HCT116 (cell line): ENCODE data around the gene SORCS2. TPM values are rescaled to one million over a fixed set of nuclear protein-coding genes. Genes with fewer than 3 reads are reported as not detected.

Experiments used
- ATAC-seq: fragments of 200-7000 bp; cut with Tn5 transposase; 2 replicates; pipeline ENCODE4 v1.9.1; 2020; ENCODE audit warnings: mild to moderate bottlenecking, moderate library complexity
- BruUV-seq: library from RNA; stranded (reverse); fragments of 400-500 nt; replicated peaks from 2 replicates; lab custom pipeline; 2021; lab: Mats Ljungman, UMichigan
- CTCF ChIA-PET: fragments of 300-600 bp; sonication (Branson Sonifier 250); formaldehyde crosslinking; loops from one replicate; lab custom pipeline; 2021; ENCODE audit warnings: antibody characterized with exemption; lab: Charles Lee
- POLR2A ChIA-PET: fragments of 300-600, 350-600 bp; sonication (Branson Sonifier 250); formaldehyde crosslinking; loops from one replicate; lab custom pipeline; 2021; ENCODE audit warnings: antibody characterized with exemption; lab: Charles Lee
- RAD21 ChIA-PET, 2 experiments: fragments of 300-600 bp; sonication (Branson Sonifier 250); formaldehyde crosslinking; loops; one replicate each; lab custom pipeline; 2023; ENCODE audit warnings: low total read pairs in 2 of 2; ENCODE audit not compliant: uncharacterized antibody in 2 of 2, unreplicated experiment in 2 of 2, low non-redundant PET in 1 of 2; lab: Charles Lee
- DNase-seq: peaks from one replicate; pipeline ENCODE4 v3.0.0-alpha.2; 2010; ENCODE audit warnings: low read depth, low spot score
- H2AFZ ChIP-seq: fragments of 200-600 bp; shearing (Covaris generic), sonication (generic); 2 replicates; pipeline ENCODE4 v1.6.1; 2017; ENCODE audit warnings: low read depth, mixed run types, mixed read lengths, antibody characterized with exemption, low read length; ENCODE audit not compliant: poor library complexity, severe bottlenecking
- H3K27ac ChIP-seq: 2 replicates; pipeline ENCODE4 v1.5.1; 2012; ENCODE audit warnings: low read depth, low read length
- H3K27me3 ChIP-seq: fragments of 200-600 bp; sonication (generic); 2 replicates; pipeline ENCODE4 v1.6.1; 2016; ENCODE audit warnings: mixed run types, low read length, mixed read lengths; ENCODE audit not compliant: insufficient read depth
- H3K36me3 ChIP-seq, 2 experiments: fragments of 200-500 bp in 1 of 2; fragments of 200-600 bp in 1 of 2; sonication (Bioruptor generic) in 1 of 2; sonication (generic) in 1 of 2; 2 replicates each; pipeline versions ENCODE4 v1.5.1 to v1.6.1; 2014 to 2016; ENCODE audit warnings: low read length in 2 of 2, inconsistent platforms in 1 of 2, mixed read lengths in 1 of 2, mixed run types in 1 of 2; ENCODE audit not compliant: insufficient read depth in 2 of 2, control insufficient read depth in 1 of 2
- H3K4me1 ChIP-seq, 2 experiments: fragments of 200-600 bp in 1 of 2; sonication (generic) in 1 of 2; 2 replicates each; pipeline versions ENCODE4 v1.5.1 to v1.6.1; 2012 to 2017; ENCODE audit warnings: low read length in 2 of 2, inconsistent platforms in 1 of 2, mild to moderate bottlenecking in 1 of 2, mixed read lengths in 1 of 2, mixed run types in 1 of 2, moderate library complexity in 1 of 2; ENCODE audit not compliant: insufficient read depth in 2 of 2, control insufficient read depth in 1 of 2
- H3K4me2 ChIP-seq: fragments of 200-600 bp; sonication (generic); 2 replicates; pipeline ENCODE4 v1.6.1; 2017; ENCODE audit warnings: mixed run types, low read length, mixed read lengths
- H3K4me3 ChIP-seq, 2 experiments: fragments of 200-600 bp in 1 of 2; sonication (generic) in 1 of 2; replicated peaks in 1 of 2; 2 replicates each; pipeline ENCODE4 v1.5.1; 2011 to 2016; ENCODE audit warnings: low read length in 2 of 2, control low read depth in 1 of 2, low read depth in 1 of 2, mild to moderate bottlenecking in 1 of 2, mixed read lengths in 1 of 2, mixed run types in 1 of 2
- H3K79me2 ChIP-seq: fragments of 200-600 bp; sonication (generic); 2 replicates; pipeline ENCODE4 v1.6.1; 2017; ENCODE audit warnings: mild to moderate bottlenecking, mixed run types, low read length, moderate library complexity, mixed read lengths; ENCODE audit not compliant: insufficient read depth
- H3K9ac ChIP-seq: fragments of 200-600 bp; sonication (generic); 2 replicates; pipeline ENCODE4 v1.6.1; 2016; ENCODE audit warnings: low read length, mixed read lengths
- H3K9me2 ChIP-seq: fragments of 200-600 bp; sonication (generic), shearing (Covaris generic); 2 replicates; pipeline ENCODE4 v1.6.1; 2017; ENCODE audit warnings: mixed run types, mild to moderate bottlenecking, moderate library complexity; ENCODE audit not compliant: insufficient read depth
- H3K9me3 ChIP-seq, 2 experiments: fragments of 200-500 bp in 1 of 2; fragments of 200-600 bp in 1 of 2; sonication (Bioruptor generic) in 1 of 2; sonication (generic) in 1 of 2; 2 replicates each; pipeline ENCODE4 v1.6.1; 2014 to 2017; ENCODE audit warnings: low read length in 2 of 2, mixed read lengths in 2 of 2, inconsistent platforms in 1 of 2, low read depth in 1 of 2, mild to moderate bottlenecking in 1 of 2, mixed run types in 1 of 2, moderate library complexity in 1 of 2; ENCODE audit not compliant: control insufficient read depth in 1 of 2, insufficient read depth in 1 of 2
- H4K20me1 ChIP-seq: fragments of 200-600 bp; sonication (generic), shearing (Covaris generic); 2 replicates; pipeline ENCODE4 v1.6.1; 2017; ENCODE audit warnings: mixed run types, mild to moderate bottlenecking, moderate library complexity; ENCODE audit not compliant: insufficient read depth
- ATF3 ChIP-seq: IDR thresholded peaks from 2 replicates; pipeline ENCODE4 v1.6.1; 2012
- CBX3 ChIP-seq: IDR thresholded peaks from 2 replicates; pipeline ENCODE4 v1.6.1; 2012; ENCODE audit warnings: low read depth
- CEBPB ChIP-seq: IDR thresholded peaks from 2 replicates; pipeline ENCODE4 v1.6.1; 2012; ENCODE audit warnings: low read depth
- EGR1 ChIP-seq: IDR thresholded peaks from 2 replicates; pipeline ENCODE4 v1.6.1; 2012; ENCODE audit warnings: low read depth
- ELF1 ChIP-seq: IDR thresholded peaks from 2 replicates; pipeline ENCODE4 v1.6.1; 2012; ENCODE audit warnings: low read depth, borderline replicate concordance
- EZH2 ChIP-seq: fragments of 200-600 bp; sonication (generic); IDR thresholded peaks from 2 replicates; pipeline ENCODE4 v1.6.1; 2017; ENCODE audit warnings: antibody characterized with exemption, mixed run types
- POLR2A ChIP-seq: IDR thresholded peaks from 2 replicates; pipeline ENCODE4 v1.7.0; 2011; ENCODE audit warnings: borderline replicate concordance; ENCODE audit not compliant: insufficient read depth, insufficient read length; ENCODE audit errors: extremely low read depth
- POLR2AphosphoS5 ChIP-seq: IDR thresholded peaks from 2 replicates; pipeline ENCODE4 v1.6.1; 2011; ENCODE audit warnings: mild to moderate bottlenecking, low read depth, low read length, moderate library complexity
- SIN3A ChIP-seq: IDR thresholded peaks from 2 replicates; pipeline ENCODE4 v1.6.1; 2012; ENCODE audit warnings: low read depth
- SP1 ChIP-seq: IDR thresholded peaks from 2 replicates; pipeline ENCODE4 v1.6.1; 2012; ENCODE audit warnings: low read depth
- SRF ChIP-seq: IDR thresholded peaks from 2 replicates; pipeline ENCODE4 v1.6.1; 2012; ENCODE audit warnings: low read depth
- TCF7L2 ChIP-seq: IDR thresholded peaks from 2 replicates; pipeline ENCODE4 v1.7.0; 2011; ENCODE audit warnings: borderline replicate concordance, inconsistent platforms; ENCODE audit not compliant: insufficient read depth, insufficient read length; ENCODE audit errors: extremely low read depth
- YY1 ChIP-seq: IDR thresholded peaks from 2 replicates; pipeline ENCODE4 v1.6.1; 2011; ENCODE audit warnings: low read length, low read depth, moderate library complexity, mild to moderate bottlenecking; ENCODE audit not compliant: insufficient replicate concordance; ENCODE audit errors: extremely low read depth
- ZFX ChIP-seq: fragments of 450-650 bp; IDR thresholded peaks from 2 replicates; pipeline ENCODE4 v1.6.1; 2017
- ZNF274 ChIP-seq: fragments of 200-500 bp; sonication (Bioruptor generic); IDR thresholded peaks from 2 replicates; pipeline ENCODE4 v1.6.1; 2014; ENCODE audit warnings: mild to moderate bottlenecking, low read depth, low read length, inconsistent platforms
- intact Hi-C: fragments of 100-400 bp; cut with micrococcal nuclease; formaldehyde crosslinking; loops from 2 replicates; pipeline ENCODE4 v1.10.0; 2022
- total RNA-seq: library from RNA; stranded (reverse); gene quantifications from one replicate; pipeline ENCODE4 v1.2.1, GENCODE V29; 2021; ENCODE audit not compliant: unreplicated experiment
- TF ChIP-seq, protein P1 (sequence below): IDR thresholded peaks from 2 replicates; pipeline ENCODE4 v1.6.1; 2012; ENCODE audit warnings: low read depth

SORCS2 gene
- total RNA-seq, 1 experiment from 2014 or later = 0.37 TPM

- no peaks in the 10 kb centered on the region for H3K4me1 ChIP-seq
- no peak overlapping the region for H2AFZ ChIP-seq
- DNase-seq (no peak), ATAC-seq (no peak)
- RAD21 ChIA-PET = no interaction called here
- no peaks in the 10 kb centered on the region for H3K9me2 ChIP-seq
- CTCF ChIA-PET = no interaction called here
- H4K20me1 ChIP-seq = no peaks in the 10 kb centered on the region
- peaks cover 21% of the 10 kb centered on the region for H3K27me3 ChIP-seq
- no TSS peak for BruUV-seq
- no peak overlapping the region for H3K9ac ChIP-seq
- no peaks in the 10 kb centered on the region for H3K9me3 ChIP-seq
- H3K27ac ChIP-seq = no peak overlapping the region
- H3K36me3 ChIP-seq = no peaks in the 10 kb centered on the region
- no peak overlapping the region for H3K4me2 ChIP-seq
- no peak overlapping the region for H3K4me3 ChIP-seq
- intact Hi-C loops = no loop called here
- TF ChIP-seq ELF1 (no peak), CEBPB (no peak), SIN3A (no peak), ZNF274 (no peak), ATF3 (no peak)
- no peaks in the 10 kb centered on the region for H3K79me2 ChIP-seq
- POLR2A ChIA-PET = no interaction called here
Observed at GRCh38 chr4:7674706-7675105, 482.4 kb downstream of the SORCS2 start.

GRCh38 chr4:7675136-7675535 is 482.8 kb downstream of the SORCS2 start:
- Histone ChIP-seq H3K9me2 (no peaks in the 10 kb centered on the region), H3K79me2 (no peaks in the 10 kb centered on the region), H3K4me1 (no peaks in the 10 kb centered on the region), H3K4me3 (no peak overlapping the region), H3K4me2 (no peak overlapping the region), H3K27ac (no peak overlapping the region), H3K27me3 (peaks cover 21% of the 10 kb centered on the region), H3K9ac (no peak overlapping the region), H3K36me3 (no peaks in the 10 kb centered on the region), H4K20me1 (no peaks in the 10 kb centered on the region), H3K9me3 (no peaks in the 10 kb centered on the region), H2AFZ (no peak overlapping the region)
- BruUV-seq = no TSS peak
- TF ChIP-seq YY1 (no peak), POLR2AphosphoS5 (no peak), ZFX (no peak), POLR2A (no peak), ZNF274 (no peak), EZH2 (no peak), EGR1 (no peak), CBX3 (no peak), TCF7L2 (no peak), SRF (no peak), SP1 (no peak)
- TF ChIP-seq, protein P1, sequence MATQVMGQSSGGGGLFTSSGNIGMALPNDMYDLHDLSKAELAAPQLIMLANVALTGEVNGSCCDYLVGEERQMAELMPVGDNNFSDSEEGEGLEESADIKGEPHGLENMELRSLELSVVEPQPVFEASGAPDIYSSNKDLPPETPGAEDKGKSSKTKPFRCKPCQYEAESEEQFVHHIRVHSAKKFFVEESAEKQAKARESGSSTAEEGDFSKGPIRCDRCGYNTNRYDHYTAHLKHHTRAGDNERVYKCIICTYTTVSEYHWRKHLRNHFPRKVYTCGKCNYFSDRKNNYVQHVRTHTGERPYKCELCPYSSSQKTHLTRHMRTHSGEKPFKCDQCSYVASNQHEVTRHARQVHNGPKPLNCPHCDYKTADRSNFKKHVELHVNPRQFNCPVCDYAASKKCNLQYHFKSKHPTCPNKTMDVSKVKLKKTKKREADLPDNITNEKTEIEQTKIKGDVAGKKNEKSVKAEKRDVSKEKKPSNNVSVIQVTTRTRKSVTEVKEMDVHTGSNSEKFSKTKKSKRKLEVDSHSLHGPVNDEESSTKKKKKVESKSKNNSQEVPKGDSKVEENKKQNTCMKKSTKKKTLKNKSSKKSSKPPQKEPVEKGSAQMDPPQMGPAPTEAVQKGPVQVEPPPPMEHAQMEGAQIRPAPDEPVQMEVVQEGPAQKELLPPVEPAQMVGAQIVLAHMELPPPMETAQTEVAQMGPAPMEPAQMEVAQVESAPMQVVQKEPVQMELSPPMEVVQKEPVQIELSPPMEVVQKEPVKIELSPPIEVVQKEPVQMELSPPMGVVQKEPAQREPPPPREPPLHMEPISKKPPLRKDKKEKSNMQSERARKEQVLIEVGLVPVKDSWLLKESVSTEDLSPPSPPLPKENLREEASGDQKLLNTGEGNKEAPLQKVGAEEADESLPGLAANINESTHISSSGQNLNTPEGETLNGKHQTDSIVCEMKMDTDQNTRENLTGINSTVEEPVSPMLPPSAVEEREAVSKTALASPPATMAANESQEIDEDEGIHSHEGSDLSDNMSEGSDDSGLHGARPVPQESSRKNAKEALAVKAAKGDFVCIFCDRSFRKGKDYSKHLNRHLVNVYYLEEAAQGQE = no peak
- RAD21 ChIA-PET = no interaction called here
- no peak for DNase-seq
- no peak for ATAC-seq
- intact Hi-C loops = no loop called here
- CTCF ChIA-PET = no interaction called here
- POLR2A ChIA-PET = no interaction called here
